Activated CD8-positive, alpha-beta memory T cell treated with anti-CD3 and anti-CD28 coated beads, Interleukin-2, amount 50 U/mL, for 24 hours (primary cell): ENCODE data around the gene GSTM5.
"Not testable (repeated sequence)": the region's sequence is repeated elsewhere in the genome, so short reads cannot be mapped to it uniquely, and the experiment has no call there.

Source experiments
- DNase-seq: peaks from one replicate; pipeline ENCODE4 v3.0.0-alpha.2; 2020; ENCODE audit errors: extremely low read depth

Gene GSTM5

GRCh38 chr1:109697066-109697465 is 15.0 kb upstream of the GSTM5 start:
- no peak for DNase-seq

DNA sequence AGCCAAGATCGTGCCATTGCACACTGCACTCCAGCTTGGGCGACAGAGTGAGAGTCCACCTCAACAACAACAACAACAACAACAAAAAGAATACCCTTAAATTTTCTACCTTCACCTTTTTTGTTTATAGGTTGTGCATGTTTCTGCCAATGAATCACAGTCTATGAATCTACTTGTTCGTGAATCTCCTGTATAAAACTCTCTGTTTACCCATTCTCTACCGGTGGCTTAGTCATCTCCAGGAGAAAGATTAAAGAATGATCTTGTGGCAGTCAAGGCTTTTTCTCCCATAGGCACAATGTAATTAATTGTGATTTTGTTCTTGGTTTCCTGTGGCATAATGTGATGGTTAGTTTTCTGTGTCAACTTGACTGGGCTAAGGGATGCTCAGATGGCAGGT is 14.2 kb upstream of the GSTM5 start:
- not testable (repeated sequence) for DNase-seq

DNA sequence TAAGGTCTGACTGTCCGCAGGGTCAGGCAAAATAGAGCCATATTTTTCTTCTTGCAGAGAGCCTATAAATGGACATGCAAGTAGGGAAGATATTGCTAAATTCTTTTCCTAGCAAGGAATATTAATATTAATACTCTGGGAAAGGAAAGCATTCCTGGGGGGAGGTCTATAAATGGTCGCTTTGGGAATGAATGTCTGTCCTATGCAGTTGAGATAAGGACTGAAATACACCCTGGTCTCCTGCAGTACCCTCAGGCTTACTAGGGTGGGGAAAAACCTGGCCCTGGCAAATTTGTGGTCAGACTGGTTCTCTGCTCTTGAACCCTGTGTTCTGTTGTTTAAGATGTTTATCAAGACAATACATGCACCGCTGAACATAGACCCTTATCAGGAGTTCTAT is 9.1 kb upstream of the GSTM5 start:
- DNase-seq, result not testable (repeated sequence)

DNA sequence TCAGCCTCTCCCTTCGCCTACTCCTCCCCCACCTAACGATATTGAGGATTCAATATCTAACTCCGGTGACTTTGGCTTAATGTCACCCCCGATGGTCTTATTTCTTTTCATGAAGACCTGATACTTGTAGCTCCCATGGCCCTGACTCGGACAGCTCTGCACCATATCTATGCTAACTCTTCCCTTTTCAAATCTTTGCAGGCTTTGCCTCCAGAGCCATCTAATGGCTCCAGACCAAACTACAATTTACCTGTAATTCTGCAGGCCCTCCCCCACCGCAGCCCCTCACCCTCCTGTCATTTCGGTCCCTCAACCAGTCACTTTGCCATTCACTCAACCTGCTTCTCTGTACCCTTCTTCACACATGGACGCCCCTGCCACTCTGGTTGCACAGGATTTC is 7.9 kb upstream of the GSTM5 start:
- DNase-seq, result no peak

- DNase-seq, result no peak
Observed at GRCh38 chr1:109705411-109705810, 6.6 kb upstream of the GSTM5 start.

- DNase-seq, result not testable (repeated sequence)
Observed at GRCh38 chr1:109708949-109709348, 3.1 kb upstream of the GSTM5 start.

GRCh38 chr1:109709822-109710221 is 2.2 kb upstream of the GSTM5 start:
- DNase-seq, result not testable (repeated sequence)

DNA sequence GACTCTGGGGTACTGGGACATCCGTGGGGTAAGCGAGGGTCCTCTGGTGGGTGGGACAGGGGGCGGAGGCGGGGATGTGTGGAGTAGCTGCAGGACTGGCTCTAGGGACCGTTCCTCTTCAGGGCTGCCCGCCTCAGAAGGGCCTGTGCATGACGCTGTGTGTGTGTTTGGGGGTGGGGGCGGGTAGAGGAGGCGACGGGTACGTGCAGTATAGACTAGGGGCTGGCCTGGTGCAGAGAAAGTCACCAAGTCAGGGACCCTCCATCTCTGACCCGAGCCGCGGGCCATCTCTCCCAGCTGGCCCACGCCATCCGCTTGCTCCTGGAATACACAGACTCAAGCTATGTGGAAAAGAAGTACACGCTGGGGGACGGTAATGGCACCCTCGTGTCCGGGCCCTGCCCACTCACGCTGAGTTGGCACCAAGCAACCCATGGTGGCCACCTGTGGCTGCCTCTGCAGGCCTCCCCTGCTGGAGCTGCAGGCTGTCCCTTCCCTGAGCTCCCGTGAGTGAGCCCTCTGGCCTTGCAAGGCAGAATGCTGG is 342 bp downstream of the GSTM5 start:
- DNase-seq, result no peak

- no peak for DNase-seq
Observed at GRCh38 chr1:109713636-109714035, 1.6 kb downstream of the GSTM5 start.

GRCh38 chr1:109714661-109715372 is 2.8 kb downstream of the GSTM5 start:
- no peak for DNase-seq

- no peak for DNase-seq
Observed at GRCh38 chr1:109716121-109716520, 4.1 kb downstream of the GSTM5 start.

GRCh38 chr1:109716570-109717090 is 4.6 kb downstream of the GSTM5 start:
- DNase-seq, result no peak

- no peak for DNase-seq
Observed at GRCh38 chr1:109717729-109718128, 5.7 kb downstream of the GSTM5 start.

GRCh38 chr1:109718495-109718894 is 6.4 kb downstream of the GSTM5 start:
- DNase-seq, result no peak

GRCh38 chr1:109719337-109719837 is 7.3 kb downstream of the GSTM5 start:
- no peak for DNase-seq

DNA sequence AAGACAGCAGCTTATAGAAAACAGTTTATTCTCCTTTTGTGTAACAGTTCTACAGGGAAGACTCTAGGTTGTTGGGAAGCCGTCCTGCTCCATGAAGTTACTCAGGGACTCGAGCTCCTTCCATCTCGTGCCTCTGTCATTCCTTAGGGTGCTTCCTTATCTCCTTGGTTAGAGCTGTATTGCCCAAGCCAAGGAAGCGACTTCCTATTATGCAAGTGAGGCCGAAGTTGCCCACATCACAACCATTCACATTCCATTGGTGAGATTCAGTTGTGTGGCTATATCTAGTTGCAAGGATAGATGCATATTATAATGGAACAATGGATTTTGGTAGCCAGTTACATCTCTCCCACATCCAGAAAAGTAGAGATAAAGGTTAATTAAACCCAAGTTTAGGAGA is 9.0 kb downstream of the GSTM5 start:
- DNase-seq, result no peak

DNA sequence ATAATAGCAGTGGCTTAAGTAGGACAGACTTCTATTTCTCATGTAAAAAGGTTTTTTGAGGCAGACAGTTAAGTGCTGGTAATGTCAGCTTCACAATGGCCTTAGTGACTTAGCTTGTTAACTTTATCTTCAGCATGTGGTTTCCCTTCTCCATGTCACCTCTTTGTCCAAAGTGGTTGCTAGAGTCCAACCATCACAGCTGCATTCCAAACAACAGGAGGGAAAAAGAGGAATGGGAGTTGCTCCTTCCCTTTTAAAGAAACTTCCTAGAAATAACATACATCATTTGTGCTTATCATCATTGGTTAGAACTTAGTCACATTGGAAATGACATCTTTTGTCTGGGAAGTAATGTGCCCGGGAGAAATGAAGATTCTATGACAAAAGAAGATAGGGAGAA is 9.9 kb downstream of the GSTM5 start:
- DNase-seq, result no peak

GRCh38 chr1:109722908-109723691 is 11.0 kb downstream of the GSTM5 start:
- DNase-seq, result no peak

DNA sequence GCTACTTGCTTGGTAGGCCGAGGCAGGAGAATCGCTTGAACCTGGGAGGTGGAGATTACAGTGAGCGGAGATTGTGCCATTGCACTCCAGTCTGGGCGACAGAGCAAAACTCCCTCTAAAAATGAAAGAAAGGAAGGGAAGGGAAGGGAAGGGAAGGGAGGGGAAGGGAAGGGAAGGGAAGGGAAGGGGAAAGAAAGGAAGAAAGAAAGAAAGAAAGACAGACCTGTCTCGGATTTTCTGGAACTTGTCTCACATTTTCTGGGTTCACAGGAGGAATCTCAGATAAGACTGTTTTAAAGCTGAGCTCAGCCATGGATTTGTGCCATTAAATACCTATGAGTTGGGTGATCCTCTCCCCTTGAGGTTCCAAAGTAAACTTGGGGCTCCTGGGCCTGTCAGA is 12.9 kb downstream of the GSTM5 start:
- DNase-seq, result no peak

DNA sequence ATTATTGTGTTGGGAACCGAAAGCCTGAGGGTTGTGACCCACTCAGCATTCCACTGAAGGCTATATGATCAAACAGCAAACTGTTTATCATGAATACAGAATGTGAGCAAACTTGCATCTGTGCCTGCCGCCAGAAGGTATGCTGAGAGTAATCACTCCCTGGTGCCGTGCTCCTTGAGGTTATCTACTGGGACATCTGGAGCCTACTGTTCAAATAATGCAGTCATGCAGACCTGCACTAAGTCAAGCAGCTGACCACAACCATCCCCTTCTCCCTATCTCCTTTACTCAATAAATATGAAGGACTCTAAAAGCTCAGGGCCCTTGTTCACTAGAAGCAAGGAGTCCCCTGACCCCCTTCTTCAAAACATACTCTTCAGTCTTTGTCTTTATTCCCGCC is 13.5 kb downstream of the GSTM5 start:
- DNase-seq, result no peak

DNA sequence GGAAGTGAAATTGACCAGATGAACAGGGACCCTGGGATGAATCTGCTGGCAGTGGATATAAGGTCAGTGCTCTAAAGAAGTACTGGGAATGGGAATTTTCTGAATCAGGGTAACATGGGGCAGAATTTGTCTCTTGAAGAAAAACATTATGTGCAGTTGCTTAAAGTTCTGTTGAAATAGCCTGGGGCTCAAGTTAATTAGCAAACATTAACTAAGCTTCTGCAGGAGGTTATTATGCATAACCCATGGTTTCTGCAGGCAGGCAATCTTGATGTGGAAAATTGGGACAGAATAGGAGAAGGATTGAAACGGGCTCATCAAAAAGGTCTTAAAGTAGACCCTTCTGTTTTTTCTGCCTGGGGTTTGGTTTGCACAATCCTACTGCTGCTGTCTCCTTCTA is 14.0 kb downstream of the GSTM5 start:
- no peak for DNase-seq

DNA sequence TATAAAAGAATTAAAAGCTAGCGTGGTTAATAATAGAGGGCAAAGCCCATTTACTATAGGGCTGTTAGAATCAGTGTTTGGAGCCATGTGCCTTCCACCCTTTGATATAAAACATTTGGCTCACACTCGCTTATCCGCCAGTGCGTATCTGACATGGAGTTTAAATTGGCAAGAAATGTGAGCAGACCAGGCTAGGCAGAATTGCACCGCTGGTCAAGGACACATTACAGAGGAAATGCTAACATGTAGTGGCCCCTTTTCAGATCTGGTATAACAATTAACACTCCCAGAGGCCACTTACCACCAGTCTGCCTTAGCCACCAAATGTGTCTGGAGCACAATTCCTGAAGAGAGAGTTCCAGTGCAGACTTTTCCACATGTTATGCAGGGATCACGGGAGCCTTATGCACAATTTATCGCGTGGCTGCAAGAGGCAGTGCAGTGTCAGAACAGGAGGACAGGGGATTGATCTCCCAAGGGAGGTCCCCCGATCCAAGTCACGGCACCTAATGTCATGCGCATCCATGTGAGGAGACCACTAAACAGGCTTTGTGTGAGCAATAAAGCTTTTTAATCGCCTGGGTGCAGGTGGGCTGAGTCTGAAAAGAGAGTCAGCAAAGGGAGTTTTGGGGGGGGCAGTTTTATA is 14.8 kb downstream of the GSTM5 start:
- DNase-seq, result no peak
